GM18508 (cell line): ENCODE data around the gene MED13.
"Not testable (repeated sequence)": the region's sequence is repeated elsewhere in the genome, so short reads cannot be mapped to it uniquely, and the experiment has no call there.

Experiments
- ATAC-seq: cut with Tn5 transposase; IDR thresholded peaks from one replicate; pipeline ENCODE4 v1.9.1; 2021; ENCODE audit warnings: moderate number of reproducible peaks; ENCODE audit not compliant: insufficient read depth, unreplicated experiment

Gene MED13

GRCh38 chr17:62001105-62001504 lies 64.0 kb downstream of the MED13 start:
- ATAC-seq, result no peak

DNA sequence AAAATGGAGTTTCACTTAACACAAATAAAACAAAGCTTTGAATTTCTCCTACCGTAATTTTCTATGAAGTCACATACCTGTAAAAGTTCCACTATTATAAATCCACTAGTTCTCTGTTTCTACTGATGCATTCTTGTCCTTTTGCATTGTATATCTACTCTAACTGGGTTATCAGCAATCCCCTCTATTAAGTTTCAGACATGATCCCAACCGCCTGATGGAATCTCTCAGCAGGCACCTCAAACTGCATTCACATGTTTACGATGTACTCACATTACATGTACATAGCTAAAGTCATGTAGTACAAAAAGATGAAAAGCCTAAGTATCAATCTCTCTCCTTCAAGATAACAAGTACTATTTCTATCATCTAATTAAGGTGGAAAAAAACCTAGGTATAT lies 64.9 kb downstream of the MED13 start:
- no peak for ATAC-seq

DNA sequence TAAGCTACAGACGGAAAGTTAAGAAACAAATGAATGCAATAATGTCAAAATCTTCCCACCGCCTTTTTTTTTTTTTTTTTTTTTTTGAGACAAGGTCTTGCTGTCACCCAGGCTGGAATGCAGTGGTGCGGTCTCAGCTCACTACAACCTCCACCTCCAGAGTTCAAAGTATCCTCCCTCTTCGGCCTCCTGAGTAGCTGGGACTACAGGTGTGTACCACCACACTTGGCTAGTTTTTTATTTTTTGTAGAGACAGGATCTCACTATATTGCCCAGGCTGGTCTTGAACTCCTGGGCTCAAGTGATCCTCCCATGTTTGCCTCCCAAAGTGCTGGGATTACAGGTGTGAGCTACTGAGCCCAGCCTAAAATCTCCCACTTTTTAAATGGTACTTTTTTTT lies 66.5 kb downstream of the MED13 start:
- ATAC-seq, result not testable (repeated sequence)

- ATAC-seq, result no peak
Measured at GRCh38 chr17:61997664-61998063, 67.4 kb downstream of the MED13 start.

GRCh38 chr17:61996916-61997605 lies 68.0 kb downstream of the MED13 start:
- ATAC-seq, result no peak

GRCh38 chr17:61989509-61989908 lies 75.6 kb downstream of the MED13 start:
- ATAC-seq, result no peak

GRCh38 chr17:61986898-61987297 lies 78.2 kb downstream of the MED13 start:
- no peak for ATAC-seq

- ATAC-seq, result no peak
Measured at GRCh38 chr17:61984821-61985220, 80.3 kb downstream of the MED13 start.

DNA sequence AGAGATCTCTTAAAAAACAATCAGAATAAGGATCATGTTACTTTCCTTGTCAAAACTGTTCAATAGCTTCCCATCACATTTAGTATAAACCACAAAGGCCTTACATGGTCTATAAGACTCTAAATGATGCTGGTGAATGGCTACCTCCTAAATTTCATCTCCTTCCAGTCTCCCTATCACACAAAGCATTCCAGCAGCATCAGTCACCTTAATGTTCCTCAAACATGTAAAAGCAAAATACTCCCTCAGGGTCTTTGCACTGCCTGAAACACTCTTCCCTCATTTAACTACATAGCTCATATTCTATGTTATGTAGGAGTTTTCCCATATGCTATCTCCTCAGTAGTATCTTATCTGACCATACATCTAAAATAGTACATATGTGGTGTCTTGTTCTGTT lies 83.8 kb downstream of the MED13 start:
- no peak for ATAC-seq

GRCh38 chr17:61980535-61980934 lies 84.5 kb downstream of the MED13 start:
- ATAC-seq, result no peak

- ATAC-seq, result no peak
Measured at GRCh38 chr17:61974115-61974514, 91.0 kb downstream of the MED13 start.

DNA sequence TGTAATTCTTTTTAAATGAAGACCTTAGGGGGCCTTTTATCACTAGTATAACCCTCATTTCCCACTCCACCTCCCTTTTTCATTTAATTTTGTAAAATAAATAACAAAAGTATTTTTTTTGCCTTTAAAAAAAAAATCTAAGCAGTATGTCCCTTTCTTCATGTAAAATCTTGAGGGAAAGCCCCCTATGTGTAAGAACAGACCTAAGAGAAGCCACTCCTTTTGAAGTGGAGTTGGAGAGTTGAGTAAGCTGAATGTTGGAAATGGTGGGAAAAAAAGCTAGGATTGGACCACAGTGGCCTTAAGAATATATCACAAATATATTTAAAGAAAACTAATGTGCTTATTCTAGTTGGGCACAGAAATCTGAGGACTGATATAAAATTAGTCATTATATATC lies 92.8 kb downstream of the MED13 start:
- ATAC-seq, result no peak

DNA sequence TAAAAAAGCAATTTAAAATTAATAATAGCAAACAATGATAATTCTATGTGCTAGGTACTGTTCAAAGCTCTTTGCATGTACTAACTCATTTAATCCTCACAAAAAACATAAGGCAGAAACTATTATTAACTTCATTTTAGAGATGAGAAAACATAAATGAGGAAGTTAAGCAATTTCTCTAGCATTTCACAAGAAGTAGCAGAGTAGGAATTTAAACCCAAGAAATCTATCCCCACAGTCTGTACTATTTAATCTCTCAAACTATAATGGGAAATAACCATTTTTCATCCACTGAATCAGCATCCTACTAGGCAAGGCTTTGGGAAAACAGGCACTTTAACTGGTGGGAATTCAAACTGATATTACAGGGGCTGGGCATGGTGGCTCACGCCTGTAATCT lies 95.0 kb downstream of the MED13 start:
- no peak for ATAC-seq

GRCh38 chr17:61968757-61969156 lies 96.3 kb downstream of the MED13 start:
- ATAC-seq, result no peak

DNA sequence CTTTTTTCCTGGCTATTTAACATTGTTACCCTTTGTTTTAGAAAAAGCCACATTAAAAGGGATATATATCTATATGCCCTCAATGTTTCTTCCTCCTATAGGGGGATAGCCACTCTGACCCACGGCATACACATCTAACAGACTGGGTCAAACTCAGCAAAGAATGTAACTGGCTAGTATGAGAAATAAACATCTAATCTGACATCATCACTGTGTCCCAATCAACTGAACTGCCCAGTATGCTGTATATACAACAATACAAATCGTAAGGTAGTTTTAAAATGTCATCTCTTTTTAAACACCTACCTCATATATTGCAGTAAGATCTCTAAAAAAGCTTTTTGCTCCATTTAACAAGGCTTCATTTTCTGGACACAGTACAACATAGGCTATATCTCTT lies 97.3 kb downstream of the MED13 start:
- ATAC-seq, result no peak

DNA sequence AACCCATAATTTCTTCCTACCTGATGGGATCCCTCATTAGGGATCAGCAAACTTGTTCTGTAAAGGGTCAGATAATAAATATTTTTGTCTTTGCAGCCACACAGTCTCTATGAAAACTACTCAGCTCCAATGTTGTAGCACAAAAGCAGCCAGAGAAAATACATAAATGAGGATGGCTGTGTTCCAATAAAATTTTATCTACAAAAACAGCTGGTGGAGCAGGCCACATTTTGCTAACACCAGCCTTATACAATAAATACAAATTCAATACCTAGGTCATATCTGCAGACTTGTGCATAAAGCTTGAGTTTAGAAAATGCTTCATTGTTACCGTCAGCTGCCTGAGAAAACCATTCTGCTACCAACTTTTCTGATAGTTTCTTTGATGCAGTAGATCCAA lies 98.9 kb downstream of the MED13 start:
- ATAC-seq, result no peak

DNA sequence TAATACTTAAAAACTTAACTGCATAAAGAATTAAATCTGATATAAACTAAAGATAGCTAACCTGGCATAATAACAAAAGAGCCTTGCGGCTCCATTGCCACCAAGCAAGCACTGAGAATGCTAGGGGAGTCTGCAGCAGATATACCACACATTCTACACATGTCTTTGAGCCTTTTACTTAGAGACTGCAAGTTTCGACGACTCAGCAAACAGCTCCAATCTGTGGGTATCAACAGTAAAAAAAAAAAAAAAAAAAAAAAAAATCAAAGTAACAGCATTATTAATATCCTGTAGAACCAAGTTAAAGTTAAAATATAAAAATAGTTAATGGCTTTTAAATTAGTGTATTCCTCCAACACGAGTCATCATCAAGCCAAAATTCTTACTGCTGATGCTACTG lies 109.5 kb downstream of the MED13 start:
- no peak for ATAC-seq

DNA sequence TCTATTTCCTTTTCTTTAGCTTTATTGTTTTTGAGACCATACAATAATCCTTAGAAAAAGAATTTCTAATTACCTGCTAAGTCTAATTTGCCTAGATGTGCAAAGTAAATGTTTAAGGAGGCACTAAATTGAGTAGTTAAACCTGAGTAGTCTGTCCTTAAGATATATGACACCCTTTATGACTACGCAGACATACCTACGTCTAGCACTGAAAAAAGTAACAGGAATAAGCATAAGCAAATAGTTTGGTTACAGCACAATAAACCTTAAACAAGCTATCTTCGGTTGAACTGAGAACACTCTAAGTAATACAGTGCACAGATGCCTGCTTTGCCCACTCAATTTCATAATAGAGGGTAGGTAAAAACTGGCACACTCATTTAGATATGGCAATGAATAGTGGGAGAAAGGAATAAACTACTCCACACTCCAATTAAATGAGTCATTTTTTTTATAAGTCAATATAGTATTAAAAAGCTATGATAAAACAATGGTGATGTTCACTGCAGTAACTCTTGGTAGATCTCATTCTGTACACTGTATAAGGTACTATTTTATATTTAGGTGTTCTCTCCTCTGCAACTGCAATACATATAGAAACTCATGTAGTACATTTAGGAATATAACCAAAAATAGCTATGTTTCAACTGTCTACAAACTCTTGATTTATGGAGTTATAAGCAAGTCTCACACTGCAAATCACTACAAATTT lies 117.6 kb downstream of the MED13 start:
- no peak for ATAC-seq

DNA sequence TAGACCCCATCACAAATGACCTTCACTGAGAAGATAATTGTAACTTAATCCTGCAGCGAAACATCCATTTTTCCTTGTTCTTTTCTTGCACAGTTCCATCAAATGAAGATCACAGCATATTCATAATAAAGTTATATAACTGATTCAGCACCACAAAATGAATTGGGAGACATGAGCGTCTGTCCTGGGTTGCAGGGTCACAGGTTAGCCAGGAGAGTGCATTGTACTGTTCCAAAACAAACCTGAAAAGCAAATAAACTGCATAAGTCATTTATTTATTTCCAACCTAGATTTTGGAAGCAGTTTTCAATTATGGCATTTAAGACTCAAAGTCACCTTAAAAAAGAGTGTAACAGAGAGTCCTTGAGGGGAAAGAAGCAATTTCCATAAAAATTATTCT lies 118.7 kb downstream of the MED13 start:
- no peak for ATAC-seq

DNA sequence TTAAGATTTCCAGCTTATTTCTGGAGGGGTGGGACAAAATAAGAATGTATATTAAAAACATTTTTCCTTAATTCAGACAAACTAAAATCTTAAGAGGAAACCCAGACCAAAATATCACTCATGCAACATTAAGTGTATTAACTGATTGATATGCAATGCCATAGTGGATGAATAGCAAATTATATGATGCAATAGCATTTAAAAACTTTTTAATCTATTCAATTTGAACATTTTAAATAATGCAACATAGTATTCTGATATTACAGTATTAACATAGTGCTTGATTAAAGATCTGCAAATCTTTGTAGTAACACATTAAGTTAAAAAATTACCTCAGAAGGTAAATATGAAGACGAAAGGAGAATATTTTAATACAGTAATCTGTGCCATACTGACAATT lies 122.0 kb downstream of the MED13 start:
- ATAC-seq, result no peak

- no peak for ATAC-seq
Measured at GRCh38 chr17:61942085-61942484, 123.0 kb downstream of the MED13 start.

DNA sequence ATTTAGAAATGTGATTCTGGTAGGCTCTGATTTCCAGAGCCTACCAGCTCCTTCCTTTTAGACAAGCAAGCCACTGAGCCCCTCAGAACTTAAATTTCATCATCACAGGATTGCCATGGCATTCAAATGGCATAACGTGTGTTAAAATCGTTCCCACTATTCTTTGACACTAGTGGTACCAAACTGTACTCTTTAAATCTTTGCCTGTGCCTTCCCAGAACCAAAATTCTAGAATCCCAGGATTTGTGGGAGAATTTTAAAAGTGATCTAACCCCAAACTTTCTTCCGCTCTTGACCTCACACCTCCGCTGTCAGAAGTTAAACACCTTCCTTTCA lies 137.0 kb downstream of the MED13 start:
- ATAC-seq, result no peak
